Karpas-422 (cell line): Measurements from ENCODE around the gene DISP3. TPM values are rescaled to one million over a fixed set of nuclear protein-coding genes. Genes with fewer than 3 reads are reported as not detected.

ENCODE experiments used
- DNase-seq: peaks from one replicate; pipeline ENCODE4 v3.0.0-alpha.2; 2015
- H2AFZ ChIP-seq: fragments of 200-600 bp; sonication (generic); 2 replicates; pipeline ENCODE4 v1.6.1; 2014; ENCODE audit warnings: antibody characterized with exemption, low read length, mixed read lengths
- H3K27ac ChIP-seq: fragments of 200-600 bp; sonication (generic); 2 replicates; pipeline ENCODE4 v1.5.1; 2014; ENCODE audit warnings: mild to moderate bottlenecking, low read length, moderate library complexity
- H3K27me3 ChIP-seq: fragments of 200-600 bp; sonication (generic); 2 replicates; pipeline ENCODE4 v1.6.1; 2014; ENCODE audit warnings: low read length, mixed read lengths
- H3K36me3 ChIP-seq: fragments of 200-600 bp; sonication (generic); 2 replicates; pipeline ENCODE4 v1.6.1; 2014; ENCODE audit warnings: low read length, mixed read lengths; ENCODE audit not compliant: insufficient read depth
- H3K4me1 ChIP-seq: fragments of 200-600 bp; sonication (generic); 2 replicates; pipeline ENCODE4 v1.6.1; 2014; ENCODE audit warnings: mild to moderate bottlenecking, low read length, mixed read lengths
- H3K4me2 ChIP-seq: fragments of 200-600 bp; sonication (generic); 2 replicates; pipeline ENCODE4 v1.6.1; 2014; ENCODE audit warnings: low read length, low read depth, mild to moderate bottlenecking; ENCODE audit not compliant: poor library complexity, severe bottlenecking
- H3K4me3 ChIP-seq: fragments of 200-600 bp; sonication (generic); 2 replicates; pipeline ENCODE4 v1.5.1; 2014; ENCODE audit warnings: mild to moderate bottlenecking, antibody characterized with exemption, low read length, mixed read lengths
- H3K79me2 ChIP-seq: fragments of 200-600 bp; sonication (generic); 2 replicates; pipeline ENCODE4 v1.6.1; 2014; ENCODE audit warnings: mild to moderate bottlenecking, low read length, mixed read lengths
- H3K9ac ChIP-seq: fragments of 200-600 bp; sonication (generic); 2 replicates; pipeline ENCODE4 v1.6.0; 2014; ENCODE audit warnings: low read length
- H3K9me2 ChIP-seq: fragments of 200-600 bp; sonication (generic), shearing (Covaris generic); replicated peaks from 2 replicates; pipeline ENCODE4 v1.6.0; 2014; ENCODE audit warnings: mild to moderate bottlenecking, low read length, moderate library complexity; ENCODE audit not compliant: insufficient read depth
- H3K9me3 ChIP-seq: fragments of 300-700, 200-600 bp; sonication (generic); 2 replicates; pipeline ENCODE4 v1.6.1; 2014; ENCODE audit warnings: low read length, mixed read lengths
- H4K20me1 ChIP-seq: fragments of 200-600 bp; sonication (generic); 2 replicates; pipeline ENCODE4 v1.6.1; 2014; ENCODE audit warnings: mild to moderate bottlenecking, antibody characterized with exemption, low read length, low read depth; ENCODE audit not compliant: insufficient read depth
- total RNA-seq: library from RNA; depleted of rRNA; stranded (reverse); fragments of >200 nt; shearing (Covaris generic); gene quantifications from 2 replicates; pipeline ENCODE4 v1.2.3, GENCODE V29; 2014; ENCODE audit warnings: low replicate concordance

DISP3 gene
- total RNA-seq, 1 experiment from 2014 or later = 0.04 TPM

GRCh38 chr1:11567244-11568065, 88.5 kb downstream of the DISP3 start:
- Histone ChIP-seq H3K4me1 (peaks cover 76% of the 10 kb centered on the region), H2AFZ (no peak overlapping the region), H3K9me3 (no peaks in the 10 kb centered on the region), H3K27ac (peak overlapping the region; percentile 97), H3K27me3 (no peaks in the 10 kb centered on the region), H3K9me2 (no peaks in the 10 kb centered on the region), H3K4me2 (peak overlapping the region; percentile 88), H3K9ac (peak overlapping the region; percentile 71), H4K20me1 (no peaks in the 10 kb centered on the region; the same call in 1 of the 2 replicates), H3K36me3 (no peaks in the 10 kb centered on the region), H3K79me2 (no peaks in the 10 kb centered on the region), H3K4me3 (peak overlapping the region; percentile 57)
- no peak for DNase-seq

DNA sequence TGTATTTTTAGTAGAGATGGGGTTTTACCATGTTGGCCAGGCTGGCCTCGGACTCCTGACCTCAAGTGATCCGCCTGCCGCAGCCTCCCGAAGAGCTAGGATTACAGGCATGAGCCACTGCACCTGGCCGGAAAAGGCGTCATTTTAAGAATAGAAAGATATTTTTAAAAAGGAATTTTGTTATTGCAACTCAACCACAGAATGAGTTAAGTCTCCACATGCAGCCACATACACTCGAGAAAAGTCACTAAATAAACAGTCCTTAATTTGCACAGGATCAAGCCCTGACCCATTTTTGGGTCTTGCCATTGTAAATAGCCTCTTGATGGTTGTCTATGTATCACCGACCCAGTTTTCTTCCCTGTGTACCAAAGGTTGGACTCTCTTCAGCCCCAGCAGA, 89.7 kb downstream of the DISP3 start:
- H4K20me1 ChIP-seq = no peaks in the 10 kb centered on the region; the same call in 1 of the 2 replicates
- H2AFZ ChIP-seq = no peak overlapping the region
- peak overlapping the region; percentile 36 for H3K4me2 ChIP-seq
- no peaks in the 10 kb centered on the region for H3K79me2 ChIP-seq
- DNase-seq = no peak
- no peak overlapping the region for H3K27ac ChIP-seq
- H3K4me1 ChIP-seq = peaks cover 66% of the 10 kb centered on the region
- H3K36me3 ChIP-seq = no peaks in the 10 kb centered on the region
- no peaks in the 10 kb centered on the region for H3K9me3 ChIP-seq
- no peaks in the 10 kb centered on the region for H3K27me3 ChIP-seq
- H3K4me3 ChIP-seq = no peak overlapping the region
- H3K9ac ChIP-seq = no peak overlapping the region
- H3K9me2 ChIP-seq = no peaks in the 10 kb centered on the region

DNA sequence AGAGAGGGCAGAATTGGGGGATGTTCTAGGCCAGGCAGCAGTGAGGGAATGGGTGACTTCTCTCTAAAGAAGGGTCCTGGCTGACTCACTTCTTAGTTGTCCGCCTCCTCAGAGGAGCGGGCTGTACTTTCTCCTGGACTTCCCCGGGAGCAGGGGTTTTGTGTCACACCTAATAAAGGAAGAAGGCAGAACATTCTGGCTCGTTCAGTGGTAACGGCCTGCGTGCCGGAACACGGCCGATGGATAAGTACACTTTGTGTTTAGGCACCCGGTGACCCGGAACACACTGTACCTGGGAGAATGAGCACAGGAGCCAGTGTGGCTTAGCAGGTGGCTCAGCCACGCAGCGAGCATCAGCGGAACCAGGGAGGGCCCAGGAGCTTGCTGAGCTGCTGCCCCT, 90.6 kb downstream of the DISP3 start:
- Histone ChIP-seq H3K27ac (no peak overlapping the region), H3K27me3 (no peaks in the 10 kb centered on the region), H3K9me3 (no peaks in the 10 kb centered on the region), H3K9ac (peak overlapping the region; percentile 39; the same call in 1 of the 2 replicates), H3K4me3 (no peak overlapping the region), H3K36me3 (no peaks in the 10 kb centered on the region), H3K4me2 (peak overlapping the region; percentile 36), H2AFZ (no peak overlapping the region), H3K9me2 (no peaks in the 10 kb centered on the region), H4K20me1 (no peaks in the 10 kb centered on the region; the same call in 1 of the 2 replicates), H3K4me1 (peaks cover 57% of the 10 kb centered on the region), H3K79me2 (no peaks in the 10 kb centered on the region)
- DNase-seq = no peak

- no peaks in the 10 kb centered on the region; the same call in 1 of the 2 replicates for H4K20me1 ChIP-seq
- H3K36me3 ChIP-seq = no peaks in the 10 kb centered on the region
- no peak overlapping the region for H2AFZ ChIP-seq
- H3K4me2 ChIP-seq = peak overlapping the region; percentile 36
- H3K4me3 ChIP-seq = no peak overlapping the region
- no peaks in the 10 kb centered on the region for H3K27me3 ChIP-seq
- no peak for DNase-seq
- peak overlapping the region; percentile 39; the same call in 1 of the 2 replicates for H3K9ac ChIP-seq
- H3K27ac ChIP-seq = no peak overlapping the region
- no peaks in the 10 kb centered on the region for H3K9me3 ChIP-seq
- H3K4me1 ChIP-seq = peaks cover 53% of the 10 kb centered on the region
- no peaks in the 10 kb centered on the region for H3K9me2 ChIP-seq
- H3K79me2 ChIP-seq = no peaks in the 10 kb centered on the region
These were observed 91.0 kb downstream of the DISP3 start for GRCh38 chr1:11569954-11570353.

GRCh38 chr1:11570821-11571380, 91.9 kb downstream of the DISP3 start:
- H3K27ac ChIP-seq = no peak overlapping the region
- H3K4me2 ChIP-seq = no peak overlapping the region
- no peaks in the 10 kb centered on the region for H3K79me2 ChIP-seq
- H3K36me3 ChIP-seq = no peaks in the 10 kb centered on the region
- H4K20me1 ChIP-seq = no peaks in the 10 kb centered on the region; the same call in 1 of the 2 replicates
- no peak overlapping the region for H3K4me3 ChIP-seq
- H3K9me2 ChIP-seq = no peaks in the 10 kb centered on the region
- no peak overlapping the region for H2AFZ ChIP-seq
- H3K9me3 ChIP-seq = no peaks in the 10 kb centered on the region
- no peaks in the 10 kb centered on the region for H3K27me3 ChIP-seq
- H3K9ac ChIP-seq = no peak overlapping the region
- DNase-seq = no peak
- peaks cover 44% of the 10 kb centered on the region for H3K4me1 ChIP-seq

DNA sequence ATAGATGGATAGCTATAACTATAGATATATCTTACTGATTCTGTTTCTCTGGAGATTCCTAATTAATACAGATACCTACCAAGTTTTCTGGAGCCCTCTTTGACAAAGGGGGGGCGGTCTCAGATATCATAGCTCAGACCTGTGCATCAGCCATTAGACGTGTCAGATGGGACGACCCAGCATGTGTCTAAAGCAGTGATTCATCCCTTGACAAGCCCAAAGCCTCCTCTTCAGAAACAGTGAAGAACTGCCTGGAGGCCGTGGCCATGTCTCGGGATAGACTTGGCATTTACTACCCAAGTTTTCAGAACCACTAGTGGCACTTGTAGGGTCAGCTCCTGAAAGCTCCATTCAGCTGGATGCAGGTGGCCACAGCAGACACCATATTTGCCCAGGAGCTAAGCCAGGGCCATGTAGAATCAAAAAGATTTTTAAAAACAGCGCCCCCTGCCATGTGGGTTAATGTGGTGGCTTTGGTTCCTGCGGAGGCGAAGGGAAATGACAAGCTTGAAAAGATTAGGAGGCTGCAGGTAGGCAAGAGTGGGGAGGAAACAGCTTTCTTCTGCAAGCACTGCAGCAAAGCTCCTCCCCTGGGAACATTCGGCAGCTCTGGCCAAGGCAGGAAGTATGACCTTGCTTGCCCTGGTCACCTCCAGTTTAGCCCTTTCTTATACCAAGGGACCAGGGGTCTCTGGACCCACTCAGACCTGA, 93.1 kb downstream of the DISP3 start:
- Histone ChIP-seq H3K4me2 (no peak overlapping the region), H3K27ac (no peak overlapping the region), H2AFZ (no peak overlapping the region), H3K79me2 (no peaks in the 10 kb centered on the region), H3K9me2 (no peaks in the 10 kb centered on the region), H3K27me3 (no peaks in the 10 kb centered on the region), H3K9me3 (no peaks in the 10 kb centered on the region), H3K4me1 (peaks cover 32% of the 10 kb centered on the region), H3K9ac (no peak overlapping the region), H3K36me3 (no peaks in the 10 kb centered on the region), H4K20me1 (no peaks in the 10 kb centered on the region; the same call in 1 of the 2 replicates), H3K4me3 (no peak overlapping the region)
- DNase-seq = peak; percentile 87

- no peak overlapping the region for H3K4me3 ChIP-seq
- H3K9me3 ChIP-seq = no peaks in the 10 kb centered on the region
- H3K27me3 ChIP-seq = no peaks in the 10 kb centered on the region
- H4K20me1 ChIP-seq = no peaks in the 10 kb centered on the region; the same call in 1 of the 2 replicates
- no peaks in the 10 kb centered on the region for H3K79me2 ChIP-seq
- H3K4me2 ChIP-seq = no peak overlapping the region
- DNase-seq = no peak
- H3K36me3 ChIP-seq = no peaks in the 10 kb centered on the region
- no peak overlapping the region for H3K27ac ChIP-seq
- peaks cover 25% of the 10 kb centered on the region for H3K4me1 ChIP-seq
- H2AFZ ChIP-seq = no peak overlapping the region
- no peaks in the 10 kb centered on the region for H3K9me2 ChIP-seq
- no peak overlapping the region for H3K9ac ChIP-seq
These were observed 94.2 kb downstream of the DISP3 start for GRCh38 chr1:11573116-11573692.

GRCh38 chr1:11575553-11575952, 96.6 kb downstream of the DISP3 start:
- no peaks in the 10 kb centered on the region for H3K27me3 ChIP-seq
- no peaks in the 10 kb centered on the region for H3K79me2 ChIP-seq

More at GRCh38 chr1:11575553-11575952, 96.6 kb downstream of the DISP3 start:
- Histone ChIP-seq H3K9me2 (no peaks in the 10 kb centered on the region), H3K4me1 (peaks cover 9% of the 10 kb centered on the region), H4K20me1 (no peaks in the 10 kb centered on the region; the same call in 1 of the 2 replicates), H3K9me3 (no peaks in the 10 kb centered on the region), H3K9ac (no peak overlapping the region), H2AFZ (no peak overlapping the region), H3K4me3 (no peak overlapping the region), H3K27ac (no peak overlapping the region), H3K36me3 (no peaks in the 10 kb centered on the region), H3K4me2 (no peak overlapping the region)
- DNase-seq = no peak
